HG02678 (cell line): ENCODE data around the gene SAE1.

ENCODE experiments used
- ATAC-seq: cut with Tn5 transposase; IDR thresholded peaks from one replicate; pipeline ENCODE4 v1.9.1; 2021; ENCODE audit warnings: mild to moderate bottlenecking, moderate library complexity; ENCODE audit not compliant: unreplicated experiment

SAE1 gene

GRCh38 chr19:47258895-47259555 is 128.4 kb downstream of the SAE1 start:
- no peak for ATAC-seq
